Fibroblast of skin of back (primary cell): ENCODE measurements around the gene H2BK1.
A peak's percentile ranks its signal among the peaks of the same experiment; 100 is the strongest.

Experiments used
- DNase-seq: peaks from one replicate; pipeline ENCODE4 v3.0.0-alpha.2; 2013

H2BK1 gene

GRCh38 chr7:151232091-151232916, 22.0 kb upstream of the H2BK1 start, which contains the start of gene CHPF2:
TSS of gene CHPF2 (plus strand) at chr7:151232483. CDS start at chr7:151234012, 1,529 bp downstream.
- DNase-seq, result peak; percentile 88

GRCh38 chr7:151231080-151231479, 20.8 kb upstream of the H2BK1 start:
- peak; percentile 27 for DNase-seq

- DNase-seq, result no peak
Observed at GRCh38 chr7:151229249-151229648, 19.0 kb upstream of the H2BK1 start.

- no peak for DNase-seq
Observed at GRCh38 chr7:151228024-151228866, 18.0 kb upstream of the H2BK1 start.

GRCh38 chr7:151226875-151227782, 16.8 kb upstream of the H2BK1 start, which contains the start of gene ABCF2:
TSS of gene ABCF2 (minus strand) at chr7:151227205. CDS start at chr7:151226458, 747 bp downstream.
- peak; percentile 99 for DNase-seq

- DNase-seq, result no peak
Observed at GRCh38 chr7:151226560-151226874, 16.2 kb upstream of the H2BK1 start.

- no peak for DNase-seq
Observed at GRCh38 chr7:151225948-151226510, 15.7 kb upstream of the H2BK1 start.

GRCh38 chr7:151223728-151224127, 13.4 kb upstream of the H2BK1 start:
- DNase-seq, result no peak

GRCh38 chr7:151218170-151218569, 7.9 kb upstream of the H2BK1 start:
- no peak for DNase-seq

- DNase-seq, result no peak
Observed at GRCh38 chr7:151215396-151215795, 5.1 kb upstream of the H2BK1 start.

GRCh38 chr7:151213826-151214225, 3.5 kb upstream of the H2BK1 start:
- no peak for DNase-seq

GRCh38 chr7:151212626-151213025, 2.3 kb upstream of the H2BK1 start:
- no peak for DNase-seq

GRCh38 chr7:151211155-151211772, 976 bp upstream of the H2BK1 start:
- no peak for DNase-seq

GRCh38 chr7:151209588-151209987, 700 bp downstream of the H2BK1 start:
- DNase-seq, result no peak

GRCh38 chr7:151208253-151208862, 1.9 kb downstream of the H2BK1 start:
- no peak for DNase-seq

- no peak for DNase-seq
Observed at GRCh38 chr7:151207804-151208203, 2.5 kb downstream of the H2BK1 start.

GRCh38 chr7:151207315-151207714, 3.0 kb downstream of the H2BK1 start:
- no peak for DNase-seq

- DNase-seq, result no peak
Observed at GRCh38 chr7:151206914-151207313, 3.4 kb downstream of the H2BK1 start.

GRCh38 chr7:151205730-151206129, 4.6 kb downstream of the H2BK1 start:
- DNase-seq, result no peak

- DNase-seq, result no peak
Observed at GRCh38 chr7:151204383-151205032, 5.8 kb downstream of the H2BK1 start.

GRCh38 chr7:151202836-151203235, 7.5 kb downstream of the H2BK1 start:
- DNase-seq, result no peak
